HG03095 (cell line): ENCODE measurements around the gene BPHL.
"Not testable (repeated sequence)": the region's sequence is repeated elsewhere in the genome, so short reads cannot be mapped to it uniquely, and the experiment has no call there.

Source experiments
- ATAC-seq: cut with Tn5 transposase; IDR thresholded peaks from one replicate; pipeline ENCODE4 v1.9.1; 2021; ENCODE audit warnings: moderate library complexity; ENCODE audit not compliant: unreplicated experiment

The BPHL gene

DNA sequence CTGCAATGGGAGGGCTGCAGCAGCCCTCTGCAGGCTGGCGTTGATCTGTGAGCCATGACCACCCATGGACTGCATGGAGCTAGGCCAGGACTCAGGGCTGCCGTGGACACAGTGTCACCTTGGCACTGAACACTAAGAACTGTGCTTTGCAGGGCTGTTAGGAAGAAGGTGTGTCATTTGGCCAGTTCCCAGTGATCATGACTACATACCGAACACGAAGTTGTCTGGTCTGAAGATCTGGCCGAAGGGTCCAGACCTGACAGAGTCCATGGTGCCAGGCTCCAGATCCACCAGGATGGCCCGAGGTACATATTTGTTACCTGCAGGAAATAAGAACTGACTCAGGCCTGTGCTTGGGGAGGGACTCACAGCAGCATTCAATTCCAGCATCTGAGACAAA is 36.9 kb downstream of the BPHL start:
- ATAC-seq = not testable (repeated sequence)

- ATAC-seq = not testable (repeated sequence)
These were observed 37.9 kb downstream of the BPHL start for GRCh38 chr6:3156184-3157130.

DNA sequence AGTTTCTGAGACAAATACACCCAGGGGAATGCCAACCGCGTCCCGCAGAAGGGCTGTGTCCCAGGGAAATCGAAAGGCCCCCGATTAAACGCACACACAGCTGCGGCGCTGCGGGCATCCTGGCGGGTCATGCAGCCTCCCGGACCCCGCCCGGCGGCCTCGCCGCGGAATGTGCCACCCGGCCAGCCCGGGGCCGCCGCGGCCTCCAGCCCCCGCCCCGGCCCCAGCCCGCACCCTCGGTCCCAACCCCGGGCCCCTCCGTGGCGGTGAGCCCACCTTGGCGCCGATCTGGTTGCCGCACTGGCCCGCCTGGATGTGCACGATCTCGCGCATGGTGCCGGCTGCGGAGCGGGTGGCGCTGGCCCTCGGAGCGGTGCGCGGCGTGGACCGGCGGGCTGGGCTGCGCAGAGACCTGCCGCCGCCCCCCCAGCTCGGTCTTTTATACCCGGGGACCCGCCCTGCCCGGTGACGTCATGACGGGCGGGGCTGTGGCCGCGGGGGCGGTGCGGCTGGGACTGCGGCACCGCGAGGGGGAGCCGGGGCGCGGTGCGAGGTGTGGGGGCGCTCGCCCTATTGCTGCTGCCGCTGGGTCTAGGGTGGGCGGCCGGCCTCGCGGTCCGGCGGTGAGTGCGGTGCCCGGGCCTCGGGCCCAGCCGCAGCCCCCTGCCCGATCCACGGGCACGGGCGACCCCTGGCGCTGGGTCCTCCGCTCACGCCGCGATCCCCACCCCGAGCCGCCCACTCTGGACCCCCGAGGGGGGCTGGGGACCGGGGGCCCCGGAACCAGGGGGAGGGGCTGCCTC is 38.8 kb downstream of the BPHL start, which contains the start of gene TUBB2A:
TSS of gene TUBB2A (minus strand) at position 414 of the 803 bp plus-strand sequence. CDS start at position 333, 81 bp downstream.
- peak; percentile 72 for ATAC-seq

DNA sequence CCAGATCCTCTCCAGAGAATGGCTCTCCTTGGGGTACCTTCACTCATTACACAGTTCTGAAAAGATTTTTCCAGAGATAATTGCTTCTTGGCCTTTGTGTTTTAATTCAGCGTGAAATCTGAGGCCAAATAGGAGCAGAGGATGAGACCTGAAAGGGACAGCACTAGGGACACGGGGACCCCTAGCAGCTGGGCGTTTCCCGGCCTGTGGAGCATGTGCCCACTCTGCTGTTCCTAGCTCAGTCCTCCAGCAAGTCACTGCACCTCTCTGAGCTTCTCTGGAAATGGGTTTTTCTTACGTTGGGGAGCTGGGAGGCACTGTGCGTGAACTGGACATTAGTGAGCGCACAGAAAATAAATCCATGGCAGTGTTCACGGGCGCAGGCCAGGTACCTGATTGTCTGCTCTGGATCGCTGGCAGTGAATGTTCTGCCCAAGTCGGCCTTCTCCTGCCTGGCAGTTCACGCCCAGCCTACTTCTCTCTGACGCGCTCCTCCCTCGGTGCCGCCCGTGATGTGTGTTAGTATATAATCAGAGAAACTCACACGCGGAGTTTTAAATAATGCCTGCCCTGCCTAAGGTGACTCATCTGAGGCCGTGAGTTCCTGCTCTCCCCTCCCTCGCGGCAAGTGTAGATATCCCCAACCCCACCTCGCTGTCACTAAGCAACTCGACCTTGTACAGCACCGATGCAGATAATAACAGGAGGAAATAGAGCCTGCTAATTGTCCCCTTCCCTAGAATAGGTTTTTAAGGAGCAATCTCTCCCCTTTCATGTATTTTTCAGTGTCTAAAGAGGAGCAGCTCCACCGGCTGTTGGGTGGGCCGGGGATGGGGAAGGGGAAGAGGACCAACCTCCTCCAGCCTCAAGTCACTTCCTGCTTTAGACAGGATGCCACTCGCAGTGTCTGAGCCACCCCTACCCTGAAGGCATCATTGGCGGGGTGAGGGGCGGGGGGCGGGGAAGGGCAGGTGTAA is 41.6 kb downstream of the BPHL start:
- no peak for ATAC-seq

DNA sequence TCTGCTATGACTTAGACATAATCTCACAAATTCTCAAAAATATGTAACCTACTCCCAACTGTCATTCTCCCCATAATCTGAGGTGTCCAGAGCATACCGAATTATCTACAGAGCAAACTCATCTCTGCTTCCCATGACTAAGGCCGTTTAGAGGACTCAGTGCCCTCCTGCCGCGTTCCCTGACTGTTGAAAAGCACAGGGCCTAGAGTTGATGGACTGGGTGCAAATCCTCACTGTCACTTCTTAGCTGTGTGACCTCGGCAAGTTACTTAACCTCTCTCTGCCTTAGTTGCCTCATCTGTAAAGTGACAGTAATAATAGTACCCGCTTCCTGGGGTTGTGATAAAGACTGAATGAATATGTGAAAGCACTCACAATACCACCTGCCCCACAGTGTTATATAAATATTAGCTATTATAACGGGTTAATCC is 43.6 kb downstream of the BPHL start:
- ATAC-seq = no peak

GRCh38 chr6:3162565-3163247 is 44.2 kb downstream of the BPHL start:
- peak; percentile 58 for ATAC-seq

GRCh38 chr6:3163248-3163594 is 44.7 kb downstream of the BPHL start:
- no peak for ATAC-seq

- no peak for ATAC-seq
These were observed 45.9 kb downstream of the BPHL start for GRCh38 chr6:3164388-3164787.

GRCh38 chr6:3165631-3166534 is 47.4 kb downstream of the BPHL start:
- no peak for ATAC-seq

DNA sequence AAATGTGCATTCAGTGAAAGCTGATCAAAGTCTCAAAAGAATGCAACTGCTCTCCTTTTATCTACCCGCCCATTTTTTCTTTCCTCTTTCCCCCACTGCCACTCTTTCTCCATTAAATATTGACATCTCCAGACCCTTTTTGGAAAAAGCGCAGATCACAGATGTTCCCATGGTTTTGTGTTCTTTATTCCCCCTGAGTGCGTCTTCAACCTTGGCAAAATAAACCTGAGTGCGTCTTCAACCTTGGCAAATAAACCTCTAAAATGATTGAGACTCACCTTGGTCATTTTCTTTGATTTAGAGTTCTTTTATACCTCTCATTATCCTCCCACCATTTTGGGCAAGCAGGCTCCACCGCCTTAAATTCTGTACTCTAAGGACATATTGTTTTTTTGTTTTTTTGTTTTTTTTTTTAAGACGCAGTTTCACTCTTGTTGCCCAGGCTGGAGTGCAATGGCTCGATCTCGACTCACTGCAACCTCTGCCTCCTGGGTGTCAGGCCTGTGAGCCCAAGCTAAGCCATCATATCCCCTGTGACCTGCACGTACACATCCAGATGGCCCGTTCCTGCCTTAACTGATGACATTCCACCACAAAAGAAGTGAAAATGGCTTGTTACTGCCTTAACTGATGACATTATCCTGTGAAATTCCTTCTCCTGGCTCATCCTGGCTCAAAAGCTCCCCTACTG is 48.2 kb downstream of the BPHL start:
- ATAC-seq = not testable (repeated sequence)

- ATAC-seq = not testable (repeated sequence)
These were observed 49.5 kb downstream of the BPHL start for GRCh38 chr6:3168046-3168445.

DNA sequence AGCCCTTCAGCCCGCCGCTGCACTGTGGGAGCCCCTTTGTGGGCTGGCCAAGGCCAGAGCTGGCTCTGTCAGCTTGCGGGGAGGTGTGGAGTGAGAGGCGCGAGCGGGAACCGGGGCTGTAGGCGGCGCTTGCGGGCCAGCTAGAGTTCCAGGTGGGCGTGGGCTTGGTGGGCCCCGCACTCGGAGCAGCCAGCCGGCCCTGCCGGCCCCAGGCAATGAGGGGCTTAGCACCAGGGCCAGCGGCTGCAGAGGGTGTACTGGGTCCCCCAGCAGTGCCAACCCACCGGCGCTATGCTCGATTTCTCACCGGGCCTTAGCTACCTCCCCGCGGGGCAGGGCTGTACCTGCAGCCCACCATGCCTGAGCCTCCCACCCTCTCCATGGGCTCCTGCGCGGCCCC is 52.2 kb downstream of the BPHL start:
- not testable (repeated sequence) for ATAC-seq

- ATAC-seq = not testable (repeated sequence)
These were observed 53.0 kb downstream of the BPHL start for GRCh38 chr6:3171313-3172175.

- ATAC-seq = not testable (repeated sequence)
These were observed 54.3 kb downstream of the BPHL start for GRCh38 chr6:3172789-3173188.

- not testable (repeated sequence) for ATAC-seq
These were observed 55.2 kb downstream of the BPHL start for GRCh38 chr6:3173636-3174089.

DNA sequence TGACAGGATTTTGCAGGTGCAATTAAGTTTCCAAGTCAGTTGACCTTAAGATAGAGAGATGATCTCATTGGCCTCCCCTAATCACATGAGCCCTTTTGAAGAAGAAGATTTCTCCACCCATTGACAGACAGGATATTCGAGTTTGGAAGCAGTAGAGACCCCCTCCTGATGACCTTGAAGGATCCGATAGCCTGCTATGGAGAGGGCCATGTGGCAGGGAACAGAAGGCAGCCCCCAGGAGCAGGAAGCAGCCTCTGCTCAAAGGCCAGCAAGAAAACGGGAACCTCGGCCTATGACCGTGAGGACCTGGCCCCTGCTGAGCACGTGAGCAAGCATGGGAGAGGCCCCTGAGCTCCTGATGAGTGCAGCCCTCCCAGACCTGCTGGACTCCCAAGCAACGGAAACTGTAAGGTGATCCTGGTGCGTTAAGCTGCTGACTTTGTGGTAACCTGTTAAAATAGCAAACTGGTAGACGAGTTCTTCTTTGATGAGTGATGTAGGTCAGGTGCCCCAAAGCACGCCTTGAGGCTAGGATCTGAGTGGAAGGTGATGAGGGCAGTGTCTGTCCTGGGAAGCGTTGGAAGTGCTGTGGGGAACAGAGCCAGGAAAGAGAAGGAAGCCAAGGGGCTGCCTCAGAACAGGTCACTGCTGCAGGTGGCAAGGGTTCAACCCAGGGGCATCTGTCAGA is 57.3 kb downstream of the BPHL start:
- no peak for ATAC-seq
